Spleen (tissue), 11 donors: ENCODE results near the gene LRRC30. TPM values are rescaled to one million over a fixed set of nuclear protein-coding genes. Genes with fewer than 3 reads are reported as not detected.

Source experiments
- DNase-seq: peaks from one replicate; pipeline ENCODE4 v3.0.0-alpha.2; 2020
- H3K27ac ChIP-seq, 8 donors: fragments of 200-600 bp; sonication (generic) in 7 of 8; 1 replicate in 4 of 8; 2 replicates in 4 of 8; pipeline versions ENCODE4 v1.5.0 to v1.8.0; 2016 to 2021; ENCODE audit warnings: inconsistent platforms in 4 of 8, mild to moderate bottlenecking in 4 of 8, moderate library complexity in 1 of 8
- H3K27me3 ChIP-seq, 7 donors: fragments of 200-600 bp; sonication (generic) in 6 of 7; replicated peaks in 1 of 7; 1 replicate in 4 of 7; 2 replicates in 3 of 7; pipeline versions ENCODE4 v1.5.0 to v1.8.0; 2016 to 2021; ENCODE audit warnings: inconsistent platforms in 3 of 7, mild to moderate bottlenecking in 1 of 7
- H3K36me3 ChIP-seq, 6 donors: fragments of 200-600 bp; sonication (generic) in 5 of 6; 1 replicate in 4 of 6; 2 replicates in 2 of 6; pipeline versions ENCODE4 v1.5.0 to v1.8.0; 2016 to 2021; ENCODE audit warnings: inconsistent platforms in 2 of 6
- H3K4me1 ChIP-seq, 6 donors: fragments of 200-600 bp; sonication (generic) in 5 of 6; 1 replicate in 3 of 6; 2 replicates in 3 of 6; pipeline versions ENCODE4 v1.5.0 to v1.8.0; 2016 to 2021; ENCODE audit warnings: inconsistent platforms in 3 of 6
- H3K4me3 ChIP-seq, 8 donors: fragments of 200-600 bp; sonication (generic) in 7 of 8; 1 replicate in 4 of 8; 2 replicates in 4 of 8; pipeline versions ENCODE4 v1.5.0 to v1.8.0; 2016 to 2021; ENCODE audit warnings: inconsistent platforms in 4 of 8, mild to moderate bottlenecking in 4 of 8, moderate library complexity in 2 of 8
- H3K9me3 ChIP-seq, 8 donors: fragments of 200-600 bp; sonication (generic) in 7 of 8; 1 replicate in 4 of 8; 2 replicates in 4 of 8; pipeline versions ENCODE4 v1.5.0 to v1.8.0; 2016 to 2021; ENCODE audit warnings: inconsistent platforms in 4 of 8
- CTCF ChIP-seq, 11 experiments: fragments of 200-600 bp in 7 of 11; fragments of 450-650 bp in 4 of 11; sonication (generic) in 4 of 11; IDR thresholded peaks in 8 of 11; conservative IDR thresholded peaks in 3 of 11; 1 replicate in 7 of 11; 2 replicates in 4 of 11; pipeline versions ENCODE4 v1.4.0 to v1.8.0; 2016 to 2021; ENCODE audit warnings: antibody characterized with exemption in 11 of 11, inconsistent platforms in 4 of 11, mild to moderate bottlenecking in 1 of 11
- POLR2A ChIP-seq, 3 donors: fragments of 450-650 bp; IDR thresholded peaks; one replicate each; pipeline ENCODE4 v1.5.1; 2017; ENCODE audit warnings: antibody characterized with exemption in 3 of 3, mild to moderate bottlenecking in 1 of 3
- POLR2AphosphoS5 ChIP-seq, 3 donors: sonication (generic); formaldehyde crosslinking; IDR thresholded peaks; one replicate each; pipeline ENCODE4 v1.5.1; 2017; ENCODE audit warnings: antibody characterized with exemption in 3 of 3
- WGBS, 5 donors: extraction: QIAGEN DNeasy Blood & Tissue Kit in 3 of 5; methylation state at CpG; one replicate each; pipeline versions ENCODE4 v1.1.5 to v1.1.7; 2013 to 2018; 5-methylcytosine and 5-hydroxymethylcytosine counted together
- intact Hi-C: fragments of 100-400 bp; cut with DNase I; formaldehyde crosslinking; loops from one replicate; pipeline ENCODE4 v1.15.0; 2023; ENCODE audit warnings: low total_unique reads
- polyA plus RNA-seq, 3 donors: library from polyadenylated mRNA; stranded (reverse); fragments of 200-250 nt; gene quantifications; one replicate each; pipeline ENCODE4 v1.2.1, GENCODE V29; 2013
- total RNA-seq, 7 donors: library from RNA; depleted of rRNA in 3 of 7; stranded (reverse); fragments of >200 nt in 3 of 7; fragmentation: NEBNext Ultra II Directional in 4 of 7; extraction: Animal tissue kit (Norgen Biotek cat#: 25700) in 4 of 7; gene quantifications; one replicate each; pipeline versions ENCODE4 v1.1.0 to v1.2.1, GENCODE V29; 2016 to 2021
- donor health status: healthy with polysubstance abuse.
- donor health status: DM: no; HTN: no; CAD: no; lungs with moderate emphysema.
- donor health status: DM: no; HTN: no; CAD: no.
- donor health status: Bipolar disorder and iron deficiency.
- donor health status: healthy.
- donor health status: DM: no; HTN: no; CAD: no.
- donor health status: DM: yes; HTN: yes; CAD: no.

Gene LRRC30
- total and polyA plus RNA-seq, 10 donors, result not detected

DNA sequence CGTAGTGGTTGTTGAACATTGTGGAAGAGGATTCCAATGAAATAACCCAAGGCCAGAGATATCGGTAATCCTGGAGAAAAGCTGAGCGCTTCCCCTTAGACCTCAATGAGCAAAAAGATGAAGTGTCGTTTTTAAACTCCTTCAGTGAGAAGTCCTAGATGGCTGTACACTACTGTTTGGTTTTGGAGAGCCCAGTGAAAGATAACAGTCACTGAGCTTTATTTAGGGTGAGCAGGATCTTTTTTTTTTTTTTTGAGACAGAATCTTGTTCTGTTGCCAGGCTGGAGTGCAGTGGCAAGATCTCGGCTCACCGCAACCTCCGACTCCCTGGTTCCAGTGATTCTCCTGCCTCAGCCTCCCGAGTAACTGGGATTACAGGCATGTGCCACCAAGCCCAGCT lies 24.2 kb downstream of the LRRC30 start:
- Histone ChIP-seq H3K27me3 (no peaks in the 10 kb centered on the region), H3K27ac (no peak overlapping the region), H3K4me3 (no peak overlapping the region), H3K36me3 (no peaks in the 10 kb centered on the region), H3K9me3 (peaks cover 0 to 5% (median 0%) of the 10 kb centered on the region in 8 donors), H3K4me1 (peaks cover 0 to 8% (median 5%) of the 10 kb centered on the region in 6 donors)
- WGBS, 5 donors, result 85 to 95% (median 89%) methylated on average over 7 to 8 of the region's 8 CpGs
- DNase-seq, result no peak
- intact Hi-C loops, result no loop called here
- TF ChIP-seq CTCF (IDR thresholded peaks at IDR 0.05 in 8 of 11, conservative IDR thresholded peaks at IDR 0.05 in 3 of 11) (no peak), POLR2AphosphoS5 (IDR thresholded peaks at IDR 0.05) (no peak), POLR2A (IDR thresholded peaks at IDR 0.05) (no peak)

DNA sequence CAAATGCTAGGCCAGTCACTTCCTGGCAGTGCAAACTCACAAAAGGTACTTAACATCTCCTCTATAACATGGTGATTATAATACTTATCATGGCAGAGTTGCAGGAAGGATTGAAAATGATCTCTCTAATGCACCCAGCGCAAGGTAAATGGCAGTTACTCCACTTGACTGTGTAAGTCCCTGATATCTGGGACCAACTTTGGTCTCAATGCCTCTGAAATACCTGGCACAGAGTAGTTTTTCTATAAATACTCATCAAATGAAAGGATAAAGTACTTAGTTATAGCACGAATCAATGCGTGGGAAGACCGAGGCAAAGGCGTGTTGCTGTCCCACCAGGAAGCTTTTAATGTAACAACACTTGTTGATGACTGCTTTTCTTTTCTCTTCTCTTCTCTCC lies 24.8 kb downstream of the LRRC30 start:
- no peak for DNase-seq
- no peak overlapping the region for H3K27ac ChIP-seq
- H3K4me3 ChIP-seq, result no peak overlapping the region
- H3K9me3 ChIP-seq, result no peaks in the 10 kb centered on the region
- no peaks in the 10 kb centered on the region for H3K36me3 ChIP-seq
- H3K27me3 ChIP-seq, result no peaks in the 10 kb centered on the region
- intact Hi-C loops, result no loop called here
- no peak for TF ChIP-seq POLR2AphosphoS5 (IDR thresholded peaks at IDR 0.05)
- TF ChIP-seq POLR2A (IDR thresholded peaks at IDR 0.05), result no peak
- no peak for TF ChIP-seq CTCF (IDR thresholded peaks at IDR 0.05 in 8 of 11, conservative IDR thresholded peaks at IDR 0.05 in 3 of 11)
- 93 to 98% (median 98%) methylated on average over 5 of the region's 5 CpGs for WGBS, 5 donors
- H3K4me1 ChIP-seq, result peaks cover 0 to 13% (median 5%) of the 10 kb centered on the region in 6 donors

GRCh38 chr18:7256618-7257425 lies 25.9 kb downstream of the LRRC30 start:
- TF ChIP-seq CTCF (IDR thresholded peaks at IDR 0.05 in 8 of 11, conservative IDR thresholded peaks at IDR 0.05 in 3 of 11) (no peak), POLR2AphosphoS5 (IDR thresholded peaks at IDR 0.05) (no peak), POLR2A (IDR thresholded peaks at IDR 0.05) (no peak)
- Histone ChIP-seq H3K4me1 (peaks cover 0 to 13% (median 5%) of the 10 kb centered on the region in 6 donors), H3K9me3 (no peaks in the 10 kb centered on the region), H3K27ac (no peak overlapping the region), H3K36me3 (no peaks in the 10 kb centered on the region), H3K27me3 (no peaks in the 10 kb centered on the region), H3K4me3 (no peak overlapping the region)
- WGBS, 5 donors, result 69 to 78% (median 76%) methylated on average over 10 of the region's 10 CpGs
- DNase-seq, result no peak
- intact Hi-C loops, result no loop called here

GRCh38 chr18:7257426-7257740 lies 26.5 kb downstream of the LRRC30 start:
- no peak for DNase-seq
- H3K9me3 ChIP-seq, result no peaks in the 10 kb centered on the region
- no peak overlapping the region for H3K4me3 ChIP-seq
- H3K36me3 ChIP-seq, result no peaks in the 10 kb centered on the region
- H3K27ac ChIP-seq, result no peak overlapping the region
- no peak for TF ChIP-seq POLR2AphosphoS5 (IDR thresholded peaks at IDR 0.05)
- no peak for TF ChIP-seq CTCF (IDR thresholded peaks at IDR 0.05 in 8 of 11, conservative IDR thresholded peaks at IDR 0.05 in 3 of 11)
- no peak for TF ChIP-seq POLR2A (IDR thresholded peaks at IDR 0.05)
- H3K4me1 ChIP-seq, result peaks cover 0 to 13% (median 5%) of the 10 kb centered on the region in 6 donors
- intact Hi-C loops, result no loop called here
- H3K27me3 ChIP-seq, result no peaks in the 10 kb centered on the region
- 70 to 83% (median 79%) methylated on average over 3 of the region's 3 CpGs for WGBS, 5 donors
